ENCODE measurements around the gene FGD3. TPM values are rescaled to one million over a fixed set of nuclear protein-coding genes. Genes with fewer than 3 reads are reported as not detected.

FGD3 gene
- total and polyA plus RNA-seq, 2 donors (not counting 1 experiment from before 2014, with no cell fraction given), result not detected

- peak; percentile 35 to 38 for DNase-seq (ENCODE audit: low read depth in 2 of 2)
- Histone ChIP-seq H3K27me3 (ENCODE audit: control insufficient read depth, insufficient read depth, low read length) (no peaks in the 10 kb centered on the region), H3K9ac (ENCODE audit: insufficient read depth, low read length) (no peak within 1 kb of the TSS), H3K4me3 (replicated peaks in 1 of 4; ENCODE audit: control extremely low read depth in 1 of 4, insufficient read depth in 1 of 4, low read depth in 3 of 4, low read length in 4 of 4) (peak within 1 kb of the TSS in 1 of 4 experiments; percentile 40), H2AFZ (ENCODE audit: low read length) (no peak within 1 kb of the TSS), H3K79me2 (ENCODE audit: control insufficient read depth, insufficient read depth, low read length) (no peaks in the 10 kb centered on the region), H3K4me2 (ENCODE audit: extremely low read depth, insufficient read depth, low read length) (peak within 1 kb of the TSS; percentile 51), H3K36me3 (ENCODE audit: control insufficient read depth, insufficient read depth, low read length) (no peaks in the 10 kb centered on the region), H4K20me1 (ENCODE audit: control insufficient read depth, extremely low read depth, insufficient read depth, low read length) (no peaks in the 10 kb centered on the region), H3K27ac (ENCODE audit: insufficient read depth, low read length) (no peak within 1 kb of the TSS), H3K9me3 (ENCODE audit: control insufficient read depth, insufficient read depth, low read depth, low read length) (no peaks in the 10 kb centered on the region), H3K4me1 (ENCODE audit: control insufficient read depth, extremely low read depth, insufficient read depth, low read length) (no peaks in the 10 kb centered on the region)
- TF ChIP-seq EZH2 (IDR thresholded peaks at IDR 0.05; ENCODE audit: low read length, missing control alignments) (no peak), CTCF (conservative IDR thresholded peaks at IDR 0.05 in 1 of 2, IDR thresholded peaks at IDR 0.05 in 1 of 2; ENCODE audit: low read depth in 1 of 2, low read length in 2 of 2) (no peak)
These were observed 111.2 kb downstream of the FGD3 start, which contains the start of gene SUSD3 for GRCh38 chr9:93058355-93059010. Gene SUSD3 (plus strand): TSS chr9:93058701. CDS start chr9:93058743, 42 bp downstream.

- Histone ChIP-seq H3K4me2 (ENCODE audit: extremely low read depth, insufficient read depth, low read length) (peak overlapping the region; percentile 51), H3K27ac (ENCODE audit: insufficient read depth, low read length) (no peak overlapping the region), H3K9ac (ENCODE audit: insufficient read depth, low read length) (no peak overlapping the region), H2AFZ (ENCODE audit: low read length) (no peak overlapping the region), H3K4me1 (ENCODE audit: control insufficient read depth, extremely low read depth, insufficient read depth, low read length) (no peaks in the 10 kb centered on the region), H3K27me3 (ENCODE audit: control insufficient read depth, insufficient read depth, low read length) (no peaks in the 10 kb centered on the region), H3K4me3 (replicated peaks in 1 of 4; ENCODE audit: control extremely low read depth in 1 of 4, insufficient read depth in 1 of 4, low read depth in 3 of 4, low read length in 4 of 4) (peak overlapping the region in 1 of 4 experiments; percentile 40), H3K9me3 (ENCODE audit: control insufficient read depth, insufficient read depth, low read depth, low read length) (no peaks in the 10 kb centered on the region), H3K79me2 (ENCODE audit: control insufficient read depth, insufficient read depth, low read length) (no peaks in the 10 kb centered on the region), H4K20me1 (ENCODE audit: control insufficient read depth, extremely low read depth, insufficient read depth, low read length) (no peaks in the 10 kb centered on the region), H3K36me3 (ENCODE audit: control insufficient read depth, insufficient read depth, low read length) (no peaks in the 10 kb centered on the region)
- no peak for TF ChIP-seq CTCF (conservative IDR thresholded peaks at IDR 0.05 in 1 of 2, IDR thresholded peaks at IDR 0.05 in 1 of 2; ENCODE audit: low read depth in 1 of 2, low read length in 2 of 2)
- no peak for TF ChIP-seq EZH2 (IDR thresholded peaks at IDR 0.05; ENCODE audit: low read length, missing control alignments)
- DNase-seq (ENCODE audit: low read depth in 2 of 2), result no peak
These were observed 111.8 kb downstream of the FGD3 start for GRCh38 chr9:93059011-93059714.

GRCh38 chr9:93059715-93060578, 112.6 kb downstream of the FGD3 start:
- no peak overlapping the region for H3K9ac ChIP-seq (ENCODE audit: insufficient read depth, low read length)
- H3K27me3 ChIP-seq (ENCODE audit: control insufficient read depth, insufficient read depth, low read length), result no peaks in the 10 kb centered on the region
- no peaks in the 10 kb centered on the region for H3K36me3 ChIP-seq (ENCODE audit: control insufficient read depth, insufficient read depth, low read length)
- no peaks in the 10 kb centered on the region for H4K20me1 ChIP-seq (ENCODE audit: control insufficient read depth, extremely low read depth, insufficient read depth, low read length)
- H3K4me3 ChIP-seq (replicated peaks in 1 of 4; ENCODE audit: control extremely low read depth in 1 of 4, insufficient read depth in 1 of 4, low read depth in 3 of 4, low read length in 4 of 4), result no peak overlapping the region
- H3K4me1 ChIP-seq (ENCODE audit: control insufficient read depth, extremely low read depth, insufficient read depth, low read length), result no peaks in the 10 kb centered on the region
- no peak overlapping the region for H3K27ac ChIP-seq (ENCODE audit: insufficient read depth, low read length)
- H3K79me2 ChIP-seq (ENCODE audit: control insufficient read depth, insufficient read depth, low read length), result no peaks in the 10 kb centered on the region
- no peak for TF ChIP-seq EZH2 (IDR thresholded peaks at IDR 0.05; ENCODE audit: low read length, missing control alignments)
- DNase-seq (ENCODE audit: low read depth in 2 of 2), result no peak
- no peak overlapping the region for H2AFZ ChIP-seq (ENCODE audit: low read length)
- H3K9me3 ChIP-seq (ENCODE audit: control insufficient read depth, insufficient read depth, low read depth, low read length), result no peaks in the 10 kb centered on the region
- no peak overlapping the region for H3K4me2 ChIP-seq (ENCODE audit: extremely low read depth, insufficient read depth, low read length)

All from fibroblast of lung (primary cell).